AML-193 (cell line): ENCODE measurements around the gene CD3G.
"Not testable (repeated sequence)": the region's sequence is repeated elsewhere in the genome, so short reads cannot be mapped to it uniquely, and the experiment has no call there.

Experiments
- DNase-seq, 2 experiments: peaks; one replicate each; lab custom pipeline; 2025; lab: John Stamatoyannopoulos, UW

CD3G gene

GRCh38 chr11:118379497-118379896 is 35.4 kb downstream of the CD3G start:
- DNase-seq: no peak

- no peak for DNase-seq
These were observed 36.4 kb downstream of the CD3G start for GRCh38 chr11:118380571-118380970.

- no peak for DNase-seq
These were observed 38.8 kb downstream of the CD3G start for GRCh38 chr11:118382954-118383353.

GRCh38 chr11:118383657-118384056 is 39.5 kb downstream of the CD3G start:
- DNase-seq: no peak

- DNase-seq: no peak
These were observed 52.0 kb downstream of the CD3G start for GRCh38 chr11:118396097-118396501.

- DNase-seq: no peak
These were observed 53.3 kb downstream of the CD3G start for GRCh38 chr11:118397448-118397847.

GRCh38 chr11:118398791-118399559 is 54.8 kb downstream of the CD3G start:
- no peak for DNase-seq

GRCh38 chr11:118401151-118401879 is 57.2 kb downstream of the CD3G start, which contains the start of gene ATP5MG:
TSS of gene ATP5MG (plus strand) at chr11:118401606. CDS start at chr11:118401666, 60 bp downstream.
- DNase-seq: peak; percentile 76 to 90

GRCh38 chr11:118401880-118402590 is 57.9 kb downstream of the CD3G start:
- DNase-seq: peak; percentile 29 to 42

- not testable (repeated sequence) for DNase-seq
These were observed 58.5 kb downstream of the CD3G start for GRCh38 chr11:118402594-118402993.
